HEK293 (cell line): Measurements from ENCODE around the gene CDH11.

Experiments
- CTCF ChIA-PET: fragments of 350-600 bp; formaldehyde crosslinking; extraction: SDS; loops from one replicate; lab custom pipeline; 2021; ENCODE audit warnings: antibody characterized with exemption; lab: Yijun Ruan, JAX
- POLR2A ChIA-PET: fragments of 300-600 bp; formaldehyde crosslinking; extraction: SDS; loops from one replicate; lab custom pipeline; 2020; ENCODE audit warnings: antibody characterized with exemption, inconsistent platforms; lab: Yijun Ruan, JAX
- H3K27ac ChIP-seq: fragments of 200-500 bp; sonication (Bioruptor generic); 2 replicates; pipeline ENCODE4 v1.5.1; 2014; ENCODE audit warnings: low read depth, low read length, control low read depth, inconsistent platforms; ENCODE audit errors: extremely low read depth
- H3K36me3 ChIP-seq, 2 experiments: fragments of 200-500 bp in 1 of 2; sonication (Bioruptor generic) in 1 of 2; 1 replicate in 1 of 2; 2 replicates in 1 of 2; pipeline ENCODE4 v1.5.1; 2014 to 2017; ENCODE audit warnings: inconsistent platforms in 2 of 2, low read length in 2 of 2; ENCODE audit not compliant: control insufficient read depth in 2 of 2, insufficient read depth in 1 of 2
- H3K4me1 ChIP-seq: fragments of 200-500 bp; sonication (Bioruptor generic); 2 replicates; pipeline ENCODE4 v1.5.1; 2014; ENCODE audit warnings: mild to moderate bottlenecking, low read length, inconsistent platforms; ENCODE audit not compliant: control insufficient read depth, insufficient read depth
- H3K4me3 ChIP-seq: 2 replicates; pipeline ENCODE4 v1.5.1; 2011; ENCODE audit warnings: low read depth, mild to moderate bottlenecking, control low read depth, low read length, moderate library complexity
- H3K9me3 ChIP-seq: fragments of 200-500 bp; sonication (Bioruptor generic); 2 replicates; pipeline ENCODE4 v1.5.1; 2014; ENCODE audit warnings: low read depth, low read length, inconsistent platforms; ENCODE audit not compliant: control insufficient read depth, insufficient read depth
- GLIS2 ChIP-seq: fragments of 450-650 bp; formaldehyde crosslinking; IDR thresholded peaks from 2 replicates; pipeline ENCODE4 v1.5.1; 2016; ENCODE audit warnings: missing biosample characterization, missing genetic modification characterization
- MEIS1 ChIP-seq: sonication (generic); formaldehyde crosslinking; IDR thresholded peaks from 2 replicates; pipeline ENCODE4 v1.8.1; 2022; ENCODE audit warnings: missing genetic modification reagents, mild to moderate bottlenecking, borderline replicate concordance
- OVOL3 ChIP-seq: fragments of 450-650 bp; formaldehyde crosslinking; IDR thresholded peaks from 2 replicates; pipeline ENCODE4 v1.5.1; 2016; ENCODE audit warnings: missing biosample characterization, missing genetic modification characterization
- SALL2 ChIP-seq: fragments of 450-650 bp; formaldehyde crosslinking; IDR thresholded peaks from 2 replicates; pipeline ENCODE4 v1.5.0; 2017; ENCODE audit warnings: missing biosample characterization, mild to moderate bottlenecking, missing genetic modification characterization, borderline replicate concordance
- ZBTB7A ChIP-seq: fragments of 450-650 bp; formaldehyde crosslinking; IDR thresholded peaks from 2 replicates; pipeline ENCODE4 v1.5.1; 2016; ENCODE audit warnings: low read depth, missing biosample characterization, missing genetic modification characterization
- ZNF48 ChIP-seq: fragments of 450-650 bp; formaldehyde crosslinking; IDR thresholded peaks from 2 replicates; pipeline ENCODE4 v1.5.1; 2016; ENCODE audit warnings: missing biosample characterization, missing genetic modification characterization
- ZNF521 ChIP-seq: fragments of 450-650 bp; formaldehyde crosslinking; IDR thresholded peaks from 2 replicates; pipeline ENCODE4 v1.5.1; 2017; ENCODE audit warnings: missing biosample characterization, mild to moderate bottlenecking, missing genetic modification characterization
- ZNF654 ChIP-seq: fragments of 450-650 bp; formaldehyde crosslinking; IDR thresholded peaks from 2 replicates; pipeline ENCODE4 v1.5.1; 2016; ENCODE audit warnings: low read depth, missing biosample characterization, missing genetic modification characterization
- ZNF658 ChIP-seq: fragments of 450-650 bp; formaldehyde crosslinking; IDR thresholded peaks from 2 replicates; pipeline ENCODE4; 2016; ENCODE audit warnings: missing biosample characterization, missing genetic modification characterization
- ZNF777 ChIP-seq: fragments of 450-650 bp; formaldehyde crosslinking; IDR thresholded peaks from 2 replicates; pipeline ENCODE4 v1.5.1; 2017; ENCODE audit warnings: missing biosample characterization, missing genetic modification characterization, borderline replicate concordance
- TF ChIP-seq, protein P1 (sequence below): fragments of 450-650 bp; formaldehyde crosslinking; conservative IDR thresholded peaks from 2 replicates; pipeline ENCODE4 v1.5.1; 2016; ENCODE audit warnings: low read depth, missing biosample characterization, missing genetic modification characterization
- TF ChIP-seq, protein P2 (sequence below): fragments of 450-650 bp; formaldehyde crosslinking; IDR thresholded peaks from 2 replicates; pipeline ENCODE4 v1.5.1; 2016; ENCODE audit warnings: missing biosample characterization, missing genetic modification characterization
- TF ChIP-seq, protein P3 (sequence below): fragments of 450-650 bp; formaldehyde crosslinking; IDR thresholded peaks from 2 replicates; pipeline ENCODE4 v1.5.1; 2016; ENCODE audit warnings: missing biosample characterization, missing genetic modification characterization
- TF ChIP-seq, protein P4 (sequence below): IDR thresholded peaks from 2 replicates; pipeline ENCODE4 v1.6.1; 2011; ENCODE audit warnings: mild to moderate bottlenecking, low read depth, low read length, borderline replicate concordance
- TF ChIP-seq, protein P5 (sequence below): fragments of 450-650 bp; formaldehyde crosslinking; IDR thresholded peaks from 2 replicates; pipeline ENCODE4 v1.5.1; 2016; ENCODE audit warnings: missing biosample characterization, missing genetic modification characterization, borderline replicate concordance
- TF ChIP-seq, protein P6 (sequence below): sonication (generic); formaldehyde crosslinking; IDR thresholded peaks from 2 replicates; pipeline ENCODE4 v1.8.1; 2022; ENCODE audit warnings: mild to moderate bottlenecking, moderate library complexity, missing genetic modification reagents
- TF ChIP-seq, protein P7 (sequence below): fragments of 450-650 bp; formaldehyde crosslinking; IDR thresholded peaks from 2 replicates; pipeline ENCODE4 v1.5.1; 2016; ENCODE audit warnings: missing biosample characterization, missing genetic modification characterization
- TF ChIP-seq, protein P8 (sequence below): fragments of 450-650 bp; formaldehyde crosslinking; IDR thresholded peaks from 2 replicates; pipeline ENCODE4 v1.5.1; 2016; ENCODE audit warnings: missing biosample characterization, missing genetic modification characterization

Gene CDH11

DNA sequence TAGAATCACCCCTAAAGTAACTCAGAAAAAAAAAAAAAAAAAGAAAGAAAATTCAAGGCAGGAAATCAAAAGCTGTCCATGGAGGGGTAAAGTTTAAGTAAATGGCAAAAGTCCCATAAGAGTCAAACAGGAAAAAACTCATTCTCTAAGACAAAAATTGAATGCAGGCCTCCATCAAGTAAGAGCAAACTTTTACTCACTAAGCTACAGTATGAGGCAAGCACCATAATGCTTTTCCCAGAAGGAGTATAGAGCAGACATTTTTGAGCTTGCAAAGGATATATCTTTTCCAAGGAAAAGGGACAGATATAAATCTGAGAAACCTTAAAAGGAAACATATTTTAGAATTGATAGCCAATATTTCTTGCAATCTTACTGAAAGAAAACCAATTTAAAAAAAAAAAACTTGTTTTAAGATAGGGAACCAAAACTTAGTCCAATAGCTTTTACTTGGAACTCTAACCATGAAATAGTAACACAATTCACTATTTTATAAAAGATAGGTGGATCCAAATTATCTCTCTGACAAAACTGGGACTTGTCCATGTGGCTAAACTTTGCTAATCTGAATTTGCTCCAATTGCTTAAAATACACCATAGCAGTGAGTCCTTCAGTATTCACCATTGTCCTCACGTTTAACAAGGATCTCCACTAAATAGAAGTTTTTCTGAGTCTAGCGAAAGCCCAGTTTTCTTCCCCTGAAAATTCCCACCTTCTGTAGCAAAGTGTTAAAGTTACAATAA lies 99.8 kb downstream of the CDH11 start (continued):
- TF ChIP-seq, protein P1, sequence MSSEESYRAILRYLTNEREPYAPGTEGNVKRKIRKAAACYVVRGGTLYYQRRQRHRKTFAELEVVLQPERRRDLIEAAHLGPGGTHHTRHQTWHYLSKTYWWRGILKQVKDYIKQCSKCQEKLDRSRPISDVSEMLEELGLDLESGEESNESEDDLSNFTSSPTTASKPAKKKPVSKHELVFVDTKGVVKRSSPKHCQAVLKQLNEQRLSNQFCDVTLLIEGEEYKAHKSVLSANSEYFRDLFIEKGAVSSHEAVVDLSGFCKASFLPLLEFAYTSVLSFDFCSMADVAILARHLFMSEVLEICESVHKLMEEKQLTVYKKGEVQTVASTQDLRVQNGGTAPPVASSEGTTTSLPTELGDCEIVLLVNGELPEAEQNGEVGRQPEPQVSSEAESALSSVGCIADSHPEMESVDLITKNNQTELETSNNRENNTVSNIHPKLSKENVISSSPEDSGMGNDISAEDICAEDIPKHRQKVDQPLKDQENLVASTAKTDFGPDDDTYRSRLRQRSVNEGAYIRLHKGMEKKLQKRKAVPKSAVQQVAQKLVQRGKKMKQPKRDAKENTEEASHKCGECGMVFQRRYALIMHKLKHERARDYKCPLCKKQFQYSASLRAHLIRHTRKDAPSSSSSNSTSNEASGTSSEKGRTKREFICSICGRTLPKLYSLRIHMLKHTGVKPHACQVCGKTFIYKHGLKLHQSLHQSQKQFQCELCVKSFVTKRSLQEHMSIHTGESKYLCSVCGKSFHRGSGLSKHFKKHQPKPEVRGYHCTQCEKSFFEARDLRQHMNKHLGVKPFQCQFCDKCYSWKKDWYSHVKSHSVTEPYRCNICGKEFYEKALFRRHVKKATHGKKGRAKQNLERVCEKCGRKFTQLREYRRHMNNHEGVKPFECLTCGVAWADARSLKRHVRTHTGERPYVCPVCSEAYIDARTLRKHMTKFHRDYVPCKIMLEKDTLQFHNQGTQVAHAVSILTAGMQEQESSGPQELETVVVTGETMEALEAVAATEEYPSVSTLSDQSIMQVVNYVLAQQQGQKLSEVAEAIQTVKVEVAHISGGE, result no peak
- TF ChIP-seq ZBTB7A, result no peak
- TF ChIP-seq, protein P2, sequence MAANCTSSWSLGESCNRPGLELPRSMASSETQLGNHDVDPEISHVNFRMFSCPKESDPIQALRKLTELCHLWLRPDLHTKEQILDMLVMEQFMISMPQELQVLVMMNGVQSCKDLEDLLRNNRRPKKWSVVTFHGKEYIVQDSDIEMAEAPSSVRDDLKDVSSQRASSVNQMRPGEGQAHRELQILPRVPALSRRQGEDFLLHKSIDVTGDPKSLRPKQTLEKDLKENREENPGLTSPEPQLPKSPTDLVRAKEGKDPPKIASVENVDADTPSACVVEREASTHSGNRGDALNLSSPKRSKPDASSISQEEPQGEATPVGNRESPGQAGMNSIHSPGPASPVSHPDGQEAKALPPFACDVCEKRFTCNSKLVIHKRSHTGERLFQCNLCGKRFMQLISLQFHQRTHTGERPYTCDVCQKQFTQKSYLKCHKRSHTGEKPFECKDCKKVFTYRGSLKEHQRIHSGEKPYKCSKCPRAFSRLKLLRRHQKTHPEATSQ, result no peak
- no peak for TF ChIP-seq SALL2 (tag by site-specific recombination)
- TF ChIP-seq ZNF777, result no peak
- TF ChIP-seq, protein P3, sequence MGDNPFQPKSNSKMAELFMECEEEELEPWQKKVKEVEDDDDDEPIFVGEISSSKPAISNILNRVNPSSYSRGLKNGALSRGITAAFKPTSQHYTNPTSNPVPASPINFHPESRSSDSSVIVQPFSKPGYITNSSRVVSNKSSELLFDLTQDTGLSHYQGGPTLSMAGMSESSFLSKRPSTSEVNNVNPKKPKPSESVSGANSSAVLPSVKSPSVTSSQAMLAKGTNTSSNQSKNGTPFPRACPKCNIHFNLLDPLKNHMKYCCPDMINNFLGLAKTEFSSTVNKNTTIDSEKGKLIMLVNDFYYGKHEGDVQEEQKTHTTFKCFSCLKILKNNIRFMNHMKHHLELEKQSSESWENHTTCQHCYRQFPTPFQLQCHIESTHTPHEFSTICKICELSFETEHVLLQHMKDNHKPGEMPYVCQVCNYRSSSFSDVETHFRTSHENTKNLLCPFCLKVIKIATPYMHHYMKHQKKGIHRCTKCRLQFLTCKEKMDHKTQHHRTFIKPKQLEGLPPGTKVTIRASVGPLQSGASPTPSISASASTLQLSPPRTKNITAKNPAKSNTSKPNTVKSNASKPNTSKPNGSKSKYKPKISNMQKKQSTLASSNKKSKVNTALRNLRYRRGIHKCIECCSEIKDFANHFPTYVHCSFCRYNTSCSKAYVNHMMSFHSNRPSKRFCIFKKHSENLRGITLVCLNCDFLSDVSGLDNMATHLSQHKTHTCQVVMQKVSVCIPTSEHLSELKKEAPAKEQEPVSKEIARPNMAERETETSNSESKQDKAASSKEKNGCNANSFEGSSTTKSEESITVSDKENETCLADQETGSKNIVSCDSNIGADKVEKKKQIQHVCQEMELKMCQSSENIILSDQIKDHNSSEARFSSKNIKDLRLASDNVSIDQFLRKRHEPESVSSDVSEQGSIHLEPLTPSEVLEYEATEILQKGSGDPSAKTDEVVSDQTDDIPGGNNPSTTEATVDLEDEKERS, result no peak
- TF ChIP-seq, protein P4, sequence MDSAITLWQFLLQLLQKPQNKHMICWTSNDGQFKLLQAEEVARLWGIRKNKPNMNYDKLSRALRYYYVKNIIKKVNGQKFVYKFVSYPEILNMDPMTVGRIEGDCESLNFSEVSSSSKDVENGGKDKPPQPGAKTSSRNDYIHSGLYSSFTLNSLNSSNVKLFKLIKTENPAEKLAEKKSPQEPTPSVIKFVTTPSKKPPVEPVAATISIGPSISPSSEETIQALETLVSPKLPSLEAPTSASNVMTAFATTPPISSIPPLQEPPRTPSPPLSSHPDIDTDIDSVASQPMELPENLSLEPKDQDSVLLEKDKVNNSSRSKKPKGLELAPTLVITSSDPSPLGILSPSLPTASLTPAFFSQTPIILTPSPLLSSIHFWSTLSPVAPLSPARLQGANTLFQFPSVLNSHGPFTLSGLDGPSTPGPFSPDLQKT, result no peak
- TF ChIP-seq ZNF658 (tag by site-specific recombination), result no peak
- TF ChIP-seq ZNF654 (tag by site-specific recombination), result no peak
- no peak for TF ChIP-seq MEIS1 (CRISPR knock-in tag)
- TF ChIP-seq, protein P5, sequence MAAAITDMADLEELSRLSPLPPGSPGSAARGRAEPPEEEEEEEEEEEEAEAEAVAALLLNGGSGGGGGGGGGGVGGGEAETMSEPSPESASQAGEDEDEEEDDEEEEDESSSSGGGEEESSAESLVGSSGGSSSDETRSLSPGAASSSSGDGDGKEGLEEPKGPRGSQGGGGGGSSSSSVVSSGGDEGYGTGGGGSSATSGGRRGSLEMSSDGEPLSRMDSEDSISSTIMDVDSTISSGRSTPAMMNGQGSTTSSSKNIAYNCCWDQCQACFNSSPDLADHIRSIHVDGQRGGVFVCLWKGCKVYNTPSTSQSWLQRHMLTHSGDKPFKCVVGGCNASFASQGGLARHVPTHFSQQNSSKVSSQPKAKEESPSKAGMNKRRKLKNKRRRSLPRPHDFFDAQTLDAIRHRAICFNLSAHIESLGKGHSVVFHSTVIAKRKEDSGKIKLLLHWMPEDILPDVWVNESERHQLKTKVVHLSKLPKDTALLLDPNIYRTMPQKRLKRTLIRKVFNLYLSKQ (tag by site-specific recombination), result no peak

DNA sequence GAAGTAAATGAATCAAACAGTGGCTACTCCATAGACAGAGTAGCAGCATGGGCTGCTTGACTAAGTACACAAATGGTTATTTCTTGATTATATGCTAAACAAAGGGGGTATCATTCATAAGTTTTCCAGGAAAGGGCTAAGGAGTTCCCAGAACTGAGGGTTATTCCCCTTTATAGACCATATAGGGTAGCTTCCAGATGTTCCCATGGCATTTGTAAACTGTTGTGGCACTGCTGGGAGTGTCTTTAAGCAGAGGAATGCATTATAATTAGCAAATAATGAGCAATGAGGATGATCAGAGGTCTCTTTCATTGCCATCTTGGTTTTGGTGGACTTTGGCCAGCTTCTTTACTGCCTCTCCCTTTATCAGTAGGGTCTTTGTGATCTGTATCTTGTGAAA lies 105.1 kb downstream of the CDH11 start:
- no peak overlapping the region for H3K27ac ChIP-seq
- H3K4me3 ChIP-seq, result no peak overlapping the region
- H3K4me1 ChIP-seq, result no peaks in the 10 kb centered on the region
- no peaks in the 10 kb centered on the region for H3K36me3 ChIP-seq
- H3K9me3 ChIP-seq, result no peaks in the 10 kb centered on the region
- ChIA-PET POLR2A (no interaction called here), CTCF (no interaction called here)
- TF ChIP-seq ZNF521 (no peak), OVOL3 (no peak), ZNF48 (tag by site-specific recombination) (no peak), GLIS2 (tag by site-specific recombination) (no peak)
- TF ChIP-seq, protein P6, sequence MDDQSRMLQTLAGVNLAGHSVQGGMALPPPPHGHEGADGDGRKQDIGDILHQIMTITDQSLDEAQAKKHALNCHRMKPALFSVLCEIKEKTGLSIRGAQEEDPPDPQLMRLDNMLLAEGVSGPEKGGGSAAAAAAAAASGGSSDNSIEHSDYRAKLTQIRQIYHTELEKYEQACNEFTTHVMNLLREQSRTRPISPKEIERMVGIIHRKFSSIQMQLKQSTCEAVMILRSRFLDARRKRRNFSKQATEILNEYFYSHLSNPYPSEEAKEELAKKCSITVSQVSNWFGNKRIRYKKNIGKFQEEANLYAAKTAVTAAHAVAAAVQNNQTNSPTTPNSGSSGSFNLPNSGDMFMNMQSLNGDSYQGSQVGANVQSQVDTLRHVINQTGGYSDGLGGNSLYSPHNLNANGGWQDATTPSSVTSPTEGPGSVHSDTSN (CRISPR knock-in tag), result no peak
- TF ChIP-seq, protein P7, sequence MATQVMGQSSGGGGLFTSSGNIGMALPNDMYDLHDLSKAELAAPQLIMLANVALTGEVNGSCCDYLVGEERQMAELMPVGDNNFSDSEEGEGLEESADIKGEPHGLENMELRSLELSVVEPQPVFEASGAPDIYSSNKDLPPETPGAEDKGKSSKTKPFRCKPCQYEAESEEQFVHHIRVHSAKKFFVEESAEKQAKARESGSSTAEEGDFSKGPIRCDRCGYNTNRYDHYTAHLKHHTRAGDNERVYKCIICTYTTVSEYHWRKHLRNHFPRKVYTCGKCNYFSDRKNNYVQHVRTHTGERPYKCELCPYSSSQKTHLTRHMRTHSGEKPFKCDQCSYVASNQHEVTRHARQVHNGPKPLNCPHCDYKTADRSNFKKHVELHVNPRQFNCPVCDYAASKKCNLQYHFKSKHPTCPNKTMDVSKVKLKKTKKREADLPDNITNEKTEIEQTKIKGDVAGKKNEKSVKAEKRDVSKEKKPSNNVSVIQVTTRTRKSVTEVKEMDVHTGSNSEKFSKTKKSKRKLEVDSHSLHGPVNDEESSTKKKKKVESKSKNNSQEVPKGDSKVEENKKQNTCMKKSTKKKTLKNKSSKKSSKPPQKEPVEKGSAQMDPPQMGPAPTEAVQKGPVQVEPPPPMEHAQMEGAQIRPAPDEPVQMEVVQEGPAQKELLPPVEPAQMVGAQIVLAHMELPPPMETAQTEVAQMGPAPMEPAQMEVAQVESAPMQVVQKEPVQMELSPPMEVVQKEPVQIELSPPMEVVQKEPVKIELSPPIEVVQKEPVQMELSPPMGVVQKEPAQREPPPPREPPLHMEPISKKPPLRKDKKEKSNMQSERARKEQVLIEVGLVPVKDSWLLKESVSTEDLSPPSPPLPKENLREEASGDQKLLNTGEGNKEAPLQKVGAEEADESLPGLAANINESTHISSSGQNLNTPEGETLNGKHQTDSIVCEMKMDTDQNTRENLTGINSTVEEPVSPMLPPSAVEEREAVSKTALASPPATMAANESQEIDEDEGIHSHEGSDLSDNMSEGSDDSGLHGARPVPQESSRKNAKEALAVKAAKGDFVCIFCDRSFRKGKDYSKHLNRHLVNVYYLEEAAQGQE (tag by site-specific recombination), result no peak
- TF ChIP-seq, protein P8, sequence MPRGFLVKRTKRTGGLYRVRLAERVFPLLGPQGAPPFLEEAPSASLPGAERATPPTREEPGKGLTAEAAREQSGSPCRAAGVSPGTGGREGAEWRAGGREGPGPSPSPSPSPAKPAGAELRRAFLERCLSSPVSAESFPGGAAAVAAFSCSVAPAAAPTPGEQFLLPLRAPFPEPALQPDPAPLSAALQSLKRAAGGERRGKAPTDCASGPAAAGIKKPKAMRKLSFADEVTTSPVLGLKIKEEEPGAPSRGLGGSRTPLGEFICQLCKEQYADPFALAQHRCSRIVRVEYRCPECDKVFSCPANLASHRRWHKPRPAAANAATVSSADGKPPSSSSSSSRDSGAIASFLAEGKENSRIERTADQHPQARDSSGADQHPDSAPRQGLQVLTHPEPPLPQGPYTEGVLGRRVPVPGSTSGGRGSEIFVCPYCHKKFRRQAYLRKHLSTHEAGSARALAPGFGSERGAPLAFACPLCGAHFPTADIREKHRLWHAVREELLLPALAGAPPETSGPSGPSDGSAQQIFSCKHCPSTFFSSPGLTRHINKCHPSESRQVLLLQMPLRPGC (tag by site-specific recombination), result no peak
